Measurements from ENCODE around the gene FN3K.

Gene FN3K

GRCh38 chr17:82720204-82720603 is 15.2 kb upstream of the FN3K start:
- CTCF ChIA-PET: interaction anchor here (0.8 kb wide), 1 partner anchor 9 kb away, joined by 3 read pairs; no protein-coding TSS in a partner anchor
- no peak for DNase-seq (ENCODE audit: extremely low spot score)
- POLR2A ChIA-PET: no interaction called here
- no peak for TF ChIP-seq CTCF (IDR thresholded peaks at IDR 0.05; ENCODE audit: control extremely low read depth, extremely low read depth, low read depth, missing control alignments)

- no peak for DNase-seq (ENCODE audit: extremely low spot score)
- ChIA-PET CTCF (interaction anchor here (0.9 kb wide), 1 partner anchor 20 kb away, joined by 3 read pairs; no protein-coding TSS in a partner anchor), POLR2A (no interaction called here)
- TF ChIP-seq CTCF (IDR thresholded peaks at IDR 0.05; ENCODE audit: control extremely low read depth, extremely low read depth, low read depth, missing control alignments): no peak
Observed at GRCh38 chr17:82722341-82723013, 12.9 kb upstream of the FN3K start.

GRCh38 chr17:82723169-82723807 is 12.1 kb upstream of the FN3K start:
- POLR2A ChIA-PET: no interaction called here
- TF ChIP-seq CTCF (IDR thresholded peaks at IDR 0.05; ENCODE audit: control extremely low read depth, extremely low read depth, low read depth, missing control alignments): no peak
- CTCF ChIA-PET: interaction anchor here (0.9 kb wide), 1 partner anchor 19 kb away, joined by 3 read pairs; no protein-coding TSS in a partner anchor
- DNase-seq (ENCODE audit: extremely low spot score): no peak

GRCh38 chr17:82726427-82726826 is 9.0 kb upstream of the FN3K start:
- no peak for TF ChIP-seq CTCF (IDR thresholded peaks at IDR 0.05; ENCODE audit: control extremely low read depth, extremely low read depth, low read depth, missing control alignments)
- POLR2A ChIA-PET: no interaction called here
- CTCF ChIA-PET: no interaction called here
- DNase-seq (ENCODE audit: extremely low spot score): no peak

GRCh38 chr17:82729479-82730260 is 5.7 kb upstream of the FN3K start:
- TF ChIP-seq CTCF (IDR thresholded peaks at IDR 0.05; ENCODE audit: control extremely low read depth, extremely low read depth, low read depth, missing control alignments): no peak
- CTCF ChIA-PET: interaction anchor here (1.1 to 1.3 kb wide), 2 partner anchors 10 to 32 kb away, joined by 3 to 4 read pairs; partner anchors contain the start of gene RAB40B
- DNase-seq (ENCODE audit: extremely low spot score): no peak
- POLR2A ChIA-PET: no interaction called here

- CTCF ChIA-PET: no interaction called here
- DNase-seq (ENCODE audit: extremely low spot score): no peak
- POLR2A ChIA-PET: no interaction called here
- no peak for TF ChIP-seq CTCF (IDR thresholded peaks at IDR 0.05; ENCODE audit: control extremely low read depth, extremely low read depth, low read depth, missing control alignments)
Observed at GRCh38 chr17:82732118-82732743, 3.2 kb upstream of the FN3K start.
